Forelimb muscle (tissue), 1 donor: Measurements from ENCODE around the gene HECW1. TPM values are rescaled to one million over a fixed set of nuclear protein-coding genes. Genes with fewer than 3 reads are reported as not detected.

Source experiments
- DNase-seq: peaks from one replicate; pipeline ENCODE4 v3.0.0-alpha.2; 2013; ENCODE audit warnings: low read depth
- polyA plus RNA-seq: library from polyadenylated mRNA; unstranded; fragments of 120-200 nt; gene quantifications from one replicate; pipeline ENCODE4 v1.2.1, GENCODE V29; 2013; ENCODE audit not compliant: insufficient read length

The HECW1 gene
- polyA plus RNA-seq, 1 donor = 0.23 TPM

DNA sequence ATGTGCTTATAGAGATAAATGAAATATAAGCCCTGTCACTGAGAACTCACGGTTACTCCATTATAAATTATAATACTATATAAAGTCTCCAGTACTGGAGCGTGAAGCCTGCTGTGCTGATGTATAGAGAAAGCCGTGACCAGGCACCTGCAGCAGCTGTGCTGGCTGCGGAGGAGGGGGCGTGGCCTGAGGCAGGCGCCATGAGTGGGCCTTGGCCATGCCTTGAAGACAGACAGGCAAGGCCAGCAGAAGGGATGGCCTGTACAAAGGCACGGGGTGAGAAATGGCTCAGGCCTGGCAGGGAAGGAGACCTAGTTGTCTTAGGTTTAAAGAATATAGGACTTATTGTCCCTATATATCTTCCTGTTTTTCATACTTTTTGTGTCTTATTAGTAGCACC, 251.9 kb downstream of the HECW1 start:
- DNase-seq = no peak

DNA sequence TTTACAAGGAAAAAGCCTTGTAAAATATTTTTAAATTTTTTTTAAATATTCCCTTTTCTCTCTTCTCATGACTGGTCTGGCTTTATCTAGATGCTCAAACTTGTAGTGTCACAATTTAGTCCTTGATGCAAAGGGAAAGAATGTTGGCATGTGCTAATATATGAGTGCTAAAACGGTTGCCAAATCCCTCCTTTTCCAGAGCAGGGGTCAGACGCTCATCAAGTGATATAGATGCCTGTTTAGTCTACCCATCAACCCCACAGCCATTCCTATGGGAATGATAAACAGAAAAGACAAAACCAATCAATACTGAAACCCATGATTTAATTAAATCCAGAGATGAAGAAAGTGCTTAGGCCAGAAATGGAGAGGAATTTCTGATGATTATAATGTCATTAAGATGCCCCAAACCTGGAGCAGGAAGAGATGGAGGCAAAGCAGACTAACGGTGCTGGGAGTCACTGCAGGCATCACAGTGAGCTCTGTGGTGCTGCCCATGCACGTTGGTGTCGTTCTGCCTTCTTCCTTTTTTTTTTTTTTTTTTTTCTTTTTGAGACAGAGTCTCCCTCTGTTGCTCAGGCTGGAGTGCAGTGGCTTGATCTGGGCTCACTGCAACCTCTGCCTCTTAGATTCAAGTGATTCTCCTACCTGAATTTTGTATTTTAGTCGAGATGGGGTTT, 260.4 kb downstream of the HECW1 start:
- no peak for DNase-seq

DNA sequence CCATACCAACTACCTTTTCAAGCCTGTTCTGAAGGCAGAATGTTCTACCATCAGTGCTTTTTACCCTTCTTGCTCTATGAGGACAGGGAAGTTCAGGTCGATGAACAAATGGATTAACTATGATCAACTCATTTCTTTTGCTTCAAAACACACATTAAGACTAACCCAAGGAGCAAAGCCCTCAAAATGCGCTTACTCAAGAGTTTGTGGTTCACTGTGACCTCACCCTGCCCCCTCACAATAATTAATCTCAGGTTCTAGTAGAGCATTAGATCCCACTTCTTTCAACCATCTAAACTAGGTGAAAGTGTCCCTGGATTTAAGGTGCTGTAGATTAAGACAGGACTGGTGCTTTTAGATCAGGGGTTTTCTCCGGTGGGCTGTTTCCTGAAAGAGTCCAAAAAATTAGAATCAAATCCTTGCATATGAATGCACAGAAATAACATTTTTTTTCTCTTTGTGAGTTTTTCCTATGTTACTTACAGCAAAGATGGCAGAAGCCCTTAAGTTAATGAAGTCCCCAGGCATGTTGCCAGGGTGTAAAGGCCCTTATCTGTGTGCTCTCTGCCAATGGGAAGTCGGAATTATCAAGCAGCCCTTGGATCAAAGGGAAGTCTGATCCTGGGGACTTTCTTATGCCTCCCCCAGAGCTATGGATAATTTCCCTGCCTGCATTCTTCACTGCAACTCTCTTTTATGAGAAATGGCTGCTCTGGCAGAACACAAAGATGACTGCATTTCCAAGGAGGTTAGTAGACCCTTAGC, 264.9 kb downstream of the HECW1 start:
- no peak for DNase-seq

DNA sequence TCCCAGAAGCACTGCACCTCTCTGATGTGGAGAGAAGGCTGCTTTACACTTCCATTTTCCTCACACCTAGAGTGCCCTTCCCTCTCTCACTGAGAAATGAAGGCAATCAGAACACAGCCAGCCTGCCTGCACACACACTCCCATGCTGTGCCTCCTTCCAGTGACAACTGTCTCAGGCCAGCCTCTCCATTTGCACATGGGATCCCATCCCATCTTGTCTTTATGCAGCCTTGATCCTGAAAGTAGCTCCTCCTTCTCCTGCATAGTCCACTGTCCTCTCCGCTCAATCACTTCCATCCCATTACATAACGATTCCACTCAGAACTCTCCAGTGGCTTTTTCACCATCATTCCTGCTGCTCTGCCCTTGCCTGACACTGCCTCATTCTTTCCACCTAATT, 266.8 kb downstream of the HECW1 start:
- no peak for DNase-seq

DNA sequence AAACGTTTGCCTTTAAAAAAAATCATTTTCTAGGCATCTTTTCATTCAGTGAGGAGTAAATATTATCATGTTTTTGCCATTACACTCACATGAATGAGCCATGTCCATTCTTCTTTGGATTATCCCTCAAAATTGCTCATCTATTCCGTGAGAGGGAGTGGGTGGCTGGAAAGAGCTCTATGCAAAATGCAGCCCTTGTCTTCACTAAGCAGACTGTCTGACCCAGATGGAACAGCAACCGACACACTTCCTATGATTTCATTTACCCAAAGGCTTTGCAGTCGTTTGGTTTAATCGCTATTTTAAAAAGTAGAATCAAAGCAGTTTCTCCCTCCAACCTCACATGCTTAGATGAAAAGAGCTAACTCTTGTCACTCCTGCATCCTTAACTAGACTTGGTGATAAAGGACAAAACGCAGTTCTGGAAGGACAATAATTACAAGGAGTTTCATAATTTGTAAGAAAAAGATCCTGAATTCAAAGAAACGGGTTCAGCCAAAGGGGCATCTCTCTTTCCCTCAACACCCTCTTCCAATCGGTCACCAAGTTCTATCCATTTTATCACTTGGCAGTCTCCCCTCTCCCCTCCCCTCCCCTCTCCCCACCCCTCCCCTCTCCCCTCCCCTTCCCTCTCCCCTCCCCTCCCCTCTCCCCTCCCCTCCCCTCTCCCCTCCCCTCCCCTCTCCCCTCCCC, 272.3 kb downstream of the HECW1 start:
- DNase-seq = no peak

DNA sequence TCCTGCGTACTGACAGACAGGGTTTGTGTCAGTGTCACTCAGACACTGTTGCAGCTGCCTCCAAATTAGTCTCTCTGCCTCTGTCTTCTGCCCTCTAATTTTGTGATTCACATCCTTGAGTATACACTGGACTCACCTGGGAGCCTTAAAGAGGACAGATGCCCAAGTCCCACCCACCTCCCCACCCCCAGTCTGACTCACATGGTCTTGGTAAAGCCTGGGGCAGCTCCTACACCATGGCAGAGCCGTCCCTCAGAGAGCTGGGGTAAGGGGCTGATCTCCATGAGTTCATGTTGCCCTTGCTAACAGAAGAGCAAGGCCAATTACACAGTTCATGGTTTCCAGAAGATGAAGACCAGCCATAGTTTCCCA, 272.8 kb downstream of the HECW1 start:
- DNase-seq = no peak

DNA sequence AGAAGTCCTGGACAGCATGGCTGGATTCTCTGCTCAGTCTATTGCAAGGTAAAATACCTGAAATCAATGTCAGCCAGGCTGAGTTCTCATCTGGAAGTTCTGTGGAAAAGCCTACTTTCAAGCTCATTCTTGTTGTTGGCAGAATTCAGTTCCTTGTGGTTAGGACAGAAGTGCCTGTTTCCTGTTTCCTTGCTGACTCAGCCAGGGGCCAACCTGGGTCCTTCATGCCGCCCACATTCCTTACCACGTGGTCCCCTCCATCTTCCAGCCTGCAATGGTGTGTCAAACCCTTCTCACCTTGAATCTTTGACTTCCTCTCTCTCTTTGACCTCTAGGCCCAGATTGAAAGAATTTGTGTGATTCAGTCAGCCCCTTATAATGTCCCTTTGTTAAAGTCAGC, 273.4 kb downstream of the HECW1 start:
- DNase-seq = no peak

DNA sequence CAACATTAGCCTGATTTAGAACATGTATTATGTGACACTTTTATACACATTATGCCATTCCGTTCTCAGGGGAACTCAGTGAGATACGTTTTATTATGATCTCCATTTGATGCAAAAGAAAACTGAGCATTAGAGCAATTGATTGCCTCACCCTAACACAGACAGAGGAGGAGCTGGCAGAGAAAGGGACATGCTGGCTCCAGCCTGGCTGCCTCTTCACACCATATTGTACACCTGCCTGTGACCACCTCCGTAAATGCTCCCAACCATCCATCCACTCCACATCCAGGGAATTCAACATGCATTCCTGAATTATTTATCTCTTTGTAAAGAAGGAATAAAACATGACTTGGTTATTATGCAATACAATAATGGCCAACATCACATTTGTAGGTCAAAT, 275.5 kb downstream of the HECW1 start:
- DNase-seq = no peak

DNA sequence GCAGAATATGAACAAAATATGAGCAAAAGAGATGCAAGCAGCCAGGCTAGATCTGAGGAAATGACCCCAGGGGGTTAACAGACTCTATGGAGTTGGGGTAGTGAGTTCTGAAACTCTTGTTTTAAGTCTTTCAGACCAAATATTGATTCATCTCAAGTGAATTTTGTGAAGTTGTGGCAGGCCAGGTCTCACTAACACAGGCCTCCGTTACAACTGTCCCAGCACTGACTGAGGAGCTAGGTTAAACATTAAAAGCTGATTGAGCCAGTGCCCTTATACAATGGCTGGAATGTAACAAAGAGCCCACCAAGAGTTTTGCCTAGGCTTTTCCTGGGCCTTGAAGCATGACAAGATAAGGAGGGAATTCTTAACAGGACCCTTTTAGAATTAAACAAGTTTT, 278.1 kb downstream of the HECW1 start:
- DNase-seq = no peak

DNA sequence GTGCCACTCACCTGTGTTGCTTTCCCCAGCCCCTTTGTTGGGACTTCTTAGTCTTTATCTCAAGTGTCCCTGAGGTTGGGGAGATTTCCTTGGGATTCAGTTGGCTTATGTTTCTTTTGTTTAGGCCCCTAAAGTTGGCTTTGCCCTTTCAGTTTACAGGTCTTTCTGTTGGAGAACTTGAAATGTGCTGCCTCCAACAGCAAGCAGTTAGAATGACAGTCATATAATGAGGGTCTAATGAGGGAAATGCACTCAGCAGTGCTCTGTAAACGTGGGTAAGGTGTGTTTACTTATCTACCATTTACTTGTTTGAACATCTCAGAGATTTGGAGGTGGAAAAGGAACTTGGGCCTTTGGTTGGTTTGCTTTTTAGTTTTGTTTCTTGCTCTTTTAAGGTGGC, 279.1 kb downstream of the HECW1 start:
- DNase-seq = no peak

DNA sequence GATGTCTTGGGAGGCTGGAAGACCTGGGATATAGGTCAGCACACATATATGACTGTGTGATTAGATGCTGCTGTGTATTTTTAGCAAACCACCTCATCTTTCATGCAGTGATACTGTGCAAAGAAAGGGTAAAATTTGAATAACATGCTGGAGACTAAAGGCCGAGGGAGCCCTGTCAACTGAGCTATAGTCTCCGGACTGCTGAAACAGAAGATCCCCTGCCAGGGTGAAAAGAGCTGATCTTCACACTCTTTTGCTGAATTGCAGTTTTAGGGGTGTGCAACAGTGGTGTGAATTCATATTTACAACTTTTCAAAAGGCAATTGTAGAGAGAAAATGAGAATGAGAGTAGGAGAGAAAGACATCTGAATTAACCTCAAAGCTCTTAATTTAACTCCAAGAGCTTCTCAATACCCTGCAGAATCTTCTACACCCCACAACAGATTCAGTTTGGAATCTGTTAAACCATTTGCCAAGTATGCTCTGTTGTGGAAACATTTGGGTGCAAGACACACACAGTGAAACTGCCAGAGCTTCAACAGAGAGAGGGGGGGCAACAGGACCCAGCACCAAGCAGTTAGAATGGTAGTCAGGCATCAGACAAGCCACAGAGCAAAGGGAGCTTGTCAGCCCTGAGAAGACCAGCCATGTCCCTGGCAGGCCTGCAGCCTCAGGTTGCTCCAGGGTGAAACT, 280.3 kb downstream of the HECW1 start:
- no peak for DNase-seq

DNA sequence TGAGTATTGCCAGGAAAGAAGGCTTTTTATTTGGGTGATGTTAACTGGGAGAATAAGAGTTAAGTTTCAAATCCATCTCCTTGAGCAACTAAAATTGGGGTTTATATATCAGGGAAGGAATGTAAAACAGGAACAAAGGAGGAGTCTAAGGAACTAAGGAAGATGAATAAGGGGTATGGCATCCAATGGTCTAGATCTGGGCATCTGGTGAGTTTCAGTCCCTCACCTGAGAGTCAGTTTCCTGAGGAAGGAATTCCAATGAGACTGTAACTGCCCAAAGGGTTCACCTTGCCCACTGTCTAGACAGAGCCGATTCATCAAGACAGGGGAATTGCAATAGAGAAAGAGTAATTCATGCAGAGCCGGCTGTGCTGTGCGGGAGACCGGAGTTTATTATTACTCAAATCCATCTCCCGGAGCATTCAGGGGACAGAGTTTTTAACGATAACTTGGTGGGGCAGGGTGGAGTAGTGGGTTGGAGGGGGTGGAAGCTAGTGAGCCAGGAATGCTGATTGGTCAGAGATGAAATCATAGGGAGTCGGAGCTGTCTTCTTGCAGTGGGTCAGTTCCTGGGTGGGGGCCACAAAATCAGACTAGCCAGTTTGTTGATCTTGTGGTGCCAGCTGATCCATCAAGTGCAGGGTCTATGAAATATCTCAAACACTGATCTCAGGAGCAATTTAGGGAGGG, 282.1 kb downstream of the HECW1 start:
- no peak for DNase-seq

DNA sequence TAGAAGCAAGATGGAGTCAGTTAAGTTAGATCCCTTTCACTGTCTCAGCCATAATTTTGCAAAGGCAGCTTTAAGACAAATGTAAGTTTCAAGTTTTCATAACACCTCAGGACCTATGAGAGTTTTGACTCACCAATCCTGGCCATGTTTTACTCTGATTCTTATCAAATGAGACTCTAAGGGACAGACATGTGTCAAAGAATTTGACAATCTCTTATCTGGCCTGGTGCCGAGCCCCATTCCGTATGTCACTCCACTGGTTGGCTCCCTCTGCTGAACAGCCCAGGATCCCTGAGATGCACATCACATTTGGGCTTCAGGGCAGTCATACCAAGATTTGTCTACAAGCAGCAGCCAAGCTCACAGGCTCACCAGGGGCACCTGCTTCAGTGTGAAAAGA, 282.9 kb downstream of the HECW1 start:
- DNase-seq = no peak

DNA sequence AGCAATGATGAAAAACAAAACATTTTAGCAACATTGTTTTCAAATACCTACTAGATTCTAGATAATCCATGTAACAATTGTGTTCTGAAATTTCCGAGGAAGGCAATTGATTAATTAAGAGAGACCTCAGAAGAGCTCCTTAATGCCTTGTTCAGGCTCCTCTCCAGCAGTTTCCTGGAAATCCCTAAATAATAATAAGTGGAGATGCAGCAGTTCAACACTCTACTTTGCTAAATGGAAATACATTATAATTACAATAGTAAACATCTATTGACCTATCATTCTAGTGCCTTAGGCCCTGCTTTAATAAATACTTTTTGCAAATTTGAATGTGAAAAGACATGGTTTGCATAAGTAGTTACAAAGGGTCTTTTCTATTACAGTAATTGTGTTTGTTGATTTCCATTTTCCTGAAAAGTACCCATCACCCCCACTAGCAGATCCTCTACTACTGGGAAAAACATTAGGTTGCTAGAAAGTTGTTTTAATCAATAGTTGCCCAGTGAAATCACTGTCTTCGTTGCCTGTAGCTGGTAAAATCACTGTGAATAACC, 283.8 kb downstream of the HECW1 start:
- no peak for DNase-seq

DNA sequence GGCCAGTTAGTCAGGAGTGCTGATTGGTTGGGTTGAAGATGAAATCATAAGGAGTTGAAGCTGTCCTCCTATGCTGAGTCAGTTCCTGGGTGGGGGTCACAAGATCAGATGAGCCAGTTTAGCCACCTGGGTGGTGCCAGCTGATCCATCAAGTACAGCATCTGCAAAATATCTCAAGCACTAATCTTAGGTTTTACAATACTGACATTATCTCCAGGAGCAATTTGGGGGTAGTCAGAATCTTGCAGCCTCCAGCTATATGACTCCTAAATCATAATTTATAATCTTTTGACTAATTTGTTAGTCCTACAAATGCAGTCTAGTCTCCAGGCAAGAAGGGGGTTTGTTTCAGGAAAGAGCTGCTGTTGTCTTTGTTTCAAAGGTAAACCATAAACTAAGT, 286.4 kb downstream of the HECW1 start:
- DNase-seq = no peak

DNA sequence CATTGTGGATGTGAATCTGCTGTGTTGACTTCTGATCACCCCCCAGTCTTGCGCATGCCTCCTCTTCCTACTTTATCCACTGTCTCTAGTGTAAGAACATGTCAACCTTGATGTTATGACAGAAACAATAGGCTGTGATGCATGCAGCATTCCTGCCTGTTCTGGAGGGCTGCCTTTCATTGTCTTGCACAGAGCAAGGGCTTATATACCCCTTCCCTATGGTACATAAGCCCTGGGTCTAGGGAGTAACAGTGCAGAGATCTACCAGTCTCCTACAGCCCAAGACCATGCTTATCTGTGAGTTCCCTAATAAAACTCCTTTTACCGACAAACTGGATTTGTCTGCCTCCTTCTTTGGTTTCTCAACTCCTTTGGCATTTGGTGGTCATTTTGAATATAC, 293.5 kb downstream of the HECW1 start:
- no peak for DNase-seq

DNA sequence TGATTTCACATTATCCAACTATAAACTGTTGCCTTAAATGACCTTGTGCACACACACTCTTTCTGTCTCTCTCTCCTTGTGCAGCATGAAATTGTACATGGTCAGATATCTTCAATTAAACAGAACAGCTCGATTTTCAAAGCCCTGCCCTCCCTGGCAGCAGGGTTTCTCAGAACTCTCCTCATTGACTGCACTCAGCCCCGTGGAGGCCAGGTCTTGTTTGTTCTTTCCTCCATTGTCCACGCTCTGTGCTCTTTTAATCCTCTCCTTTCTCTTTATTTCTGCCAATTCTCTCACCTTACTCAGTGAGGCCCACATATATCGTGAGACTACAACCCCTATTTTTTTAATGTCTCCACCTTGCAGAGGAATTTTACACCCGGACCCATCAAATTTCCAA, 294.5 kb downstream of the HECW1 start:
- DNase-seq = no peak

DNA sequence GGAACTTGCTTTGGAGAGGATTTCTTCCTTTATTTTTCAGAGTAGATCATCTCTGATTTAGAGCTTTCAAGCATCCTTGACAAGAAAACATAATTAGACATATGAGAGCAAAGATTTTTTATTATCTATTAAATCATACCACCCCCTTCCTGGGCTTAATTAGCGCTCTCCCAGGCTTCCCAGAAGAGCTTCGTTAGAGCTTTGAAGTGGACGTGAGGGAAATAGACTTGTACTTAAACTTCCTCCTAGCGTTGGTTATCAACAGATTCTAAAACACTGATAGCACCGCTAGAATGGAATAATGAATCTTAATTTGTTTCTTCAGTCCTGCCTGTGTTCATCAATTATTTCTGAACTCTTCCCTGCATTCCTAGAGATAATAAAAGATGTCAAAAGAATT, 296.5 kb downstream of the HECW1 start:
- DNase-seq = no peak

DNA sequence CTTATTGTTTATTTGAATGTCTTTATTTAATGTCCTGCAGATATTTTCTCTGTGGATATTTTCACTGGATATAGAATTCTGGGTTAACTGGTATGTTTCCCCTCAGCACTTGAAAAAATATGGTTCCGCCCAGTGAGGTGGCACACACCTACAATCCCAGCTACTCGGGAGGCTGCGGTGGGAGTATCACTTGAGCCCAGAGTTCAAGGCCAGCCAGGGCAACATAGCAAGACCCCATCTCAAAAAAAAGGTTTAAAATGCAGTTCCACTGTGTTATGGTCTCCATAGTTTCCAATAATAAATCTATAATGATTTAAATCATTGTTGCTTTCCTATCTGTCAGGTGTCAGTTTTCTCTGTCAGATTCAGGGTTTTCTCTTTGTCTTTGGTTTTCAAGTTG, 305.0 kb downstream of the HECW1 start:
- DNase-seq = no peak

DNA sequence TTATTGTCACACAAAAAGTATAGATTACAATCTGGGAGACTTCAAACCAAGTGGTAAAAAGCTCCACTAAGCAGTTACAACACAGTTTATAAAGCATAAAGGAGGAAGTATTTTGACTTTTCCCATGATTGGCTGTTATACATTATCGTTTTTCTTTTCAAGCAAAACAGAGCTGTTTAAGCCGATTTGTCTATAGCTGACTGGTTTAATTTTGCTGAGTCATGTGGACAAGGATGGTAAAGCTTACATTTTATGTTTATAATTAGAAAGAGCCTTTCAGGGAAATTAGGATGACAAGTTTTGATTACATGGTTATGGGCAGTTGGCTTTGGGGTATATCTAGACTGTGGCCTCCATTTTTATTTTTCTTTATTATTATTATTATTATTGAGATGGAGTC, 318.0 kb downstream of the HECW1 start:
- DNase-seq = no peak

DNA sequence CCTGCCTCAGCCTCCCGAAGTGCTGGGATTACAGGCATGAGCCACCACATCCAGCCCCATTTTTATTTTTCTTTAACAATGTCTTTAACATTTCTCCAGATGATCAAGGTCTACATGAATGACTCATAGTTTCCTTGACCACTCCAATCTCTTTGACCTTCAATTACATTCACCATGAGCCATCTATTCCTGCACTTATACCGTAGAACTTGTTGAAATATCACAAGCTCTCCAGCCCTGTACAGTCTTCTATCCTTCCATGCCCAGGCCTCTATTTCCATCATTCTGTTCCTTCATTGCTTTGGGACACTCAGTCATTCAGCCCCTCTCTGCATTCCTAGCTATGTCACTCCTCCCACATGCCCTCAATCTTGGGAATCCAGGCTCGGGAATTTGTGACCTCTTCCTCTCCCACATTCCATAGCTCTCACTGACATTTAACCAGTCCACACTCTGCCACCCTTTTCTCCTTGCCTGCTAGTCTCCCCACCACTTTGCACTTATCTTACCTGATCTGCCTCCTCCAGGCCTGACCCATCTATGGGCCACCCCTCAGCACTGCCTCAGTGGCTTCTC, 318.7 kb downstream of the HECW1 start:
- DNase-seq = no peak
